Activated naive CD4-positive, alpha-beta T cell treated with anti-CD3 and anti-CD28 coated beads, Interleukin-2, amount 50 U/mL, for 24 hours (primary cell): ENCODE measurements around the gene SLC10A4.

Source experiments
- H3K27ac Mint-ChIP-seq: one replicate; pipeline ENCODE4 v1.8.0; 2021; ENCODE audit warnings: mild to moderate bottlenecking, mixed read lengths
- H3K27me3 Mint-ChIP-seq: one replicate; pipeline ENCODE4 v1.8.0; 2021; ENCODE audit warnings: mixed read lengths
- H3K36me3 Mint-ChIP-seq: one replicate; pipeline ENCODE4 v1.8.0; 2021; ENCODE audit warnings: mixed read lengths
- H3K4me1 Mint-ChIP-seq: one replicate; pipeline ENCODE4 v1.8.0; 2021; ENCODE audit warnings: mixed read lengths
- H3K4me3 Mint-ChIP-seq: one replicate; pipeline ENCODE4 v1.8.0; 2021; ENCODE audit warnings: mild to moderate bottlenecking, mixed read lengths
- H3K9me3 Mint-ChIP-seq: one replicate; pipeline ENCODE4 v1.8.0; 2021; ENCODE audit warnings: mixed read lengths

SLC10A4 gene

GRCh38 chr4:48504026-48504330, 20.8 kb downstream of the SLC10A4 start:
- no peaks in the 10 kb centered on the region for H3K27me3 Mint-ChIP-seq
- no peak overlapping the region for H3K27ac Mint-ChIP-seq
- peaks cover 15% of the 10 kb centered on the region for H3K4me1 Mint-ChIP-seq
- no peak overlapping the region for H3K4me3 Mint-ChIP-seq
- no peaks in the 10 kb centered on the region for H3K9me3 Mint-ChIP-seq
- peaks cover 20% of the 10 kb centered on the region for H3K36me3 Mint-ChIP-seq

GRCh38 chr4:48504352-48504751, 21.2 kb downstream of the SLC10A4 start:
- H3K27ac Mint-ChIP-seq: no peak overlapping the region
- no peak overlapping the region for H3K4me3 Mint-ChIP-seq
- H3K27me3 Mint-ChIP-seq: no peaks in the 10 kb centered on the region
- H3K4me1 Mint-ChIP-seq: peaks cover 11% of the 10 kb centered on the region
- H3K36me3 Mint-ChIP-seq: peaks cover 18% of the 10 kb centered on the region
- no peaks in the 10 kb centered on the region for H3K9me3 Mint-ChIP-seq

GRCh38 chr4:48506716-48507115, 23.6 kb downstream of the SLC10A4 start:
- Mint-ChIP-seq H3K36me3 (peaks cover 15% of the 10 kb centered on the region), H3K27me3 (no peaks in the 10 kb centered on the region)

GRCh38 chr4:48509543-48509942, 26.4 kb downstream of the SLC10A4 start:
- no peaks in the 10 kb centered on the region for H3K27me3 Mint-ChIP-seq
- no peak overlapping the region for H3K27ac Mint-ChIP-seq
- H3K9me3 Mint-ChIP-seq: no peaks in the 10 kb centered on the region
- no peaks in the 10 kb centered on the region for H3K4me1 Mint-ChIP-seq
- no peak overlapping the region for H3K4me3 Mint-ChIP-seq
- H3K36me3 Mint-ChIP-seq: peaks cover 19% of the 10 kb centered on the region

More at GRCh38 chr4:48506716-48507115, 23.6 kb downstream of the SLC10A4 start:
- H3K27ac Mint-ChIP-seq: no peak overlapping the region
- no peaks in the 10 kb centered on the region for H3K4me1 Mint-ChIP-seq
- H3K9me3 Mint-ChIP-seq: no peaks in the 10 kb centered on the region
- no peak overlapping the region for H3K4me3 Mint-ChIP-seq

- Mint-ChIP-seq H3K36me3 (peaks cover 28% of the 10 kb centered on the region), H3K4me1 (no peaks in the 10 kb centered on the region), H3K27me3 (no peaks in the 10 kb centered on the region), H3K27ac (no peak overlapping the region), H3K9me3 (no peaks in the 10 kb centered on the region), H3K4me3 (no peak overlapping the region)
These were observed 35.0 kb downstream of the SLC10A4 start for GRCh38 chr4:48518143-48518542.

- peaks cover 34% of the 10 kb centered on the region for H3K36me3 Mint-ChIP-seq
- no peaks in the 10 kb centered on the region for H3K4me1 Mint-ChIP-seq
- no peak overlapping the region for H3K4me3 Mint-ChIP-seq
- no peak overlapping the region for H3K27ac Mint-ChIP-seq
- H3K9me3 Mint-ChIP-seq: no peaks in the 10 kb centered on the region
- no peaks in the 10 kb centered on the region for H3K27me3 Mint-ChIP-seq
These were observed 43.3 kb downstream of the SLC10A4 start for GRCh38 chr4:48526406-48526805.

- peaks cover 20% of the 10 kb centered on the region for H3K36me3 Mint-ChIP-seq
These were observed 55.2 kb downstream of the SLC10A4 start for GRCh38 chr4:48538358-48538757.

More at GRCh38 chr4:48538358-48538757, 55.2 kb downstream of the SLC10A4 start:
- Mint-ChIP-seq H3K27ac (no peak overlapping the region), H3K4me1 (no peaks in the 10 kb centered on the region), H3K9me3 (no peaks in the 10 kb centered on the region), H3K4me3 (no peak overlapping the region), H3K27me3 (no peaks in the 10 kb centered on the region)
